ENCODE measurements around the gene TOP2A.
A peak's percentile ranks its signal among the peaks of the same experiment; 100 is the strongest.

Gene TOP2A

DNA sequence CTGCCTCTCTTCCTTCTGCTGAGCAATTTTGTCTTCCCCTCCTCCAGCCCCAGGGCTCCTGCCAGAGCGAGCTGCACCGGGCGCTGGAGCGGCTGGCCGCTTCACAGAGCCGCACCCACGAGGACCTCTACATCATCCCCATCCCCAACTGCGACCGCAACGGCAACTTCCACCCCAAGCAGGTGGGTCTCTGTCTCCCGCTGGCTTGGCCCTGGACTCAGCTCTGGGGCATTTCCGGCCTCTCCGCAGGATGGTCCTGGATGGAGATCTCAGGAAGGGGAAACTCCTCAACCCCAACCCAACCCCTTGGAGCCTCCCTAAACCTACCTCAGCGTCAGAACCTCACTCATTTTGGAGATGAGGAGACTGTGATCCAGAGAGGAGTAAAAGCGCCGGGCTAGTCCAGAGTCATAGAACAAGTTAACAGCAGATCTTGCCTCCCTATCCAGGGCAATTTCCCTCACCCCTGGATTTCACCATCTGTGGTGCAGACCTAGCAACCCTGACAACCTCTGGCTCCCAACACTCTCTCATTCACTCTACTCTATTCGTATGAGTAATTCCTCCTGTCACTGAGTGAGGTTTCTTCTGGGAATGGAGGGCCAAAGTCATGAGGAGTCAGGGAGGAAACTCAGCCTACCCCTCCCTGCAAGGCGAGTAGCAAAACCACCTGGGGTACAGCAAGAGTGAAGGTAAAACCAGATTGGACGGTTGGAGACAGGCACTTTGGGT lies 36.4 kb upstream of the TOP2A start:
- no peak for DNase-seq

DNA sequence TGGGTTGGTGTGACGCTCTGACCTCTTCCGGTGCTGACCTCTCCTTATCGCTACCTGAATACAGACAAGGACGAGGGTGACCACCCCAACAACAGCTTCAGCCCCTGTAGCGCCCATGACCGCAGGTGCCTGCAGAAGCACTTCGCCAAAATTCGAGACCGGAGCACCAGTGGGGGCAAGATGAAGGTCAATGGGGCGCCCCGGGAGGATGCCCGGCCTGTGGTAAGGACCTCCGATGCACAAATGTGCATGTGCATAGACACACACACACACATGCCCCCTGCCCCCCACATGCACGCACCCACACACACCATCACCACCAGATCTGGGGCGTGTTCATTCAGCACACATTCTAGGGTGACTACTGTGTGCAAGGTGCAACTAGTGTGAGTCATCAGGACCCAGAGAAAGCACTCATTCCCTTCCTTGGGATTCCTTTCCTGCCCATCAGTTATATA lies 35.3 kb upstream of the TOP2A start:
- no peak for DNase-seq

DNA sequence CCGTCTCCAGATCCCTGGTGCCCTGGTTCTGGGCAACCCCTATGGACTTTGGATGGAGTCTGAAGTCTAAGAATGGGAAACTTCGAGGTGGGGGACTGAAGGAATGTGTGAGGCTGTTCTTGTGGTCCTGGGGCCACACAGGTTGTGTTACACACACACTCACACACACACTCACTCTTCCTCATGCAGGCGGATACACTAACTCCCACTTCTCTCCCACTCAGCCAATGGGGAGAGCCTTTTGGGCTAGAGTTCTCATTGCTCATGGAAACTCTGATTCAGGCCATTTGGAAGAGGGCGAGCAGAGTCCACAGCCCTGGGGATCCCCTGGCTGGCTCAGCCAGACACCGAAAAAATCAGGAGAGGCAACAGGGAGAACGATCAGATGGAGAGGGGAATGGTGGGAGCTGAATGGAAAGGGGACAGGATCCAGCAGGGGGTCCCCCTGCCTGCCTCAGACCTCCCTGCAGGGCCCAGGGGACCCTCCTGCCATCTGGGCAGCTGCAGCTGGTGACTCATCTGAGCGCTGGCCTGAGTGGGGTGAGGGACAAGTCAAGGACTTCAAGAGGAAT lies 34.6 kb upstream of the TOP2A start:
- no peak for DNase-seq

DNA sequence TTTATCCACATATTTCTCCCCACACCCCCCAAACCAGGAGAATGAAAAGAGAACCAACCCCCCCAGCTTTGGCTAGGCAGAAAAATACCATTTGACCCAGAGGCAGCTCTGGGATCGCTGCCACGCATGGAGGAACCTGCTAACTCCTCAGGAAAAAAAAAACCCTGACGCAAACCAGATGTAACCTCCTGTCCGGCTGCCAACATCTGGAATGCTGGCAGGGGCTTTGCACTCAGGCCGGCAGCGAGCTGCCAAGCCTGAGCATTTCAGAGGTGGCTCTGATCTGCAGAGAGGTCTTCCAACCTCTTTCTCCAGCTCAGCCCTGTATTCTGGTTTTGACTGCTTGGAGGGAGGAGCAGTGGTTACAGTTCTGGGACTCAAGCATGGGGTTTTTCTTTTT lies 33.7 kb upstream of the TOP2A start:
- no peak for DNase-seq

DNA sequence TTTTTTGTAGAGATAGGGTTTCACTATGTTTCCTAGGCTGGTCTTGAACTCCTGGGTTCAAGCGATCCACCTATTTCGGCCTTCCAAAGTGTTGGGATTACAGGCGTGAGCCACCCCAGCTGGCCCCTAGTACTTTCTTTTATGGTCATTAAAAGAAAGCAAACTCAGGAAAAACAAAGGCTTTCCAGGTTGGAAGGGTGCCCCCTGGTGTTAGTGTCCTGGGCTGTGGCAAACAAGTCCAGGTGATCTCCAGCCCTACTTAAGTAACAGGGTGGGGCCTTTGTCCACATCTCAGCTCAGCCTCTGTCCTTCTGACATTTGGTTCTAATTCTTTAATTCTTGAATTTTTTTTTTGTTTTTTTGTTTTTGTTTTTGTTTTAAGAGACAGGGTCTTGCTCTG lies 32.5 kb upstream of the TOP2A start:
- peak; percentile 20 to 57 for DNase-seq

DNA sequence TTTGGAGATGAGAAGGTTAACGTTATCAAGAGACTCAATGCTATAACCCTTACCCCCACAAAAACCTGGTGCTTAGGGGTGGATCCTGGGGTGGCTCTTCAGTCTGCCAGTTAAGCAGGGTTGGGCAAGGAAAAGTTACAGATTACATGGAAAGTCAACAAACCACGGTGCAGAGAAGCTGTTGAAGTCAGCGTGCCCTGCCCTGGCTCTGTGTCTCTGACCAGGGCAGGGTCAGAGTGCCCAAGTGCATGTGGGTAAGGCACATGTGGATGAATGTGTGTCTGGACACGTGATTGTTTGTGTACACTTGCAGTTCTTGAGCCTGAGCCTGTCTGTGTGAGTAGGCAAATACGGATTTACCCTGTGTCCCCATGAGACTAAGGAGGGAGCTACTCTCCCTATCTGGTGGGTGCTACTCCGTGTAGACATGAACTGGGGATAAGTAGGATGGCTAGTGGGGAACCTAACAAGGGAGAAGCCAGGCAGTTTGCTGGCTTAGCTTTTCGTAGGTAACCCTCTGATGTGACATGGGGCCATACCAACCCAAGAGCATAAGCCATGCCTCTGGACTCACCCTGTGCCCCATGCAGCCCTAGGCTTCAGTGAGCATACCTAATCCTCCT lies 31.1 kb upstream of the TOP2A start:
- no peak for DNase-seq

DNA sequence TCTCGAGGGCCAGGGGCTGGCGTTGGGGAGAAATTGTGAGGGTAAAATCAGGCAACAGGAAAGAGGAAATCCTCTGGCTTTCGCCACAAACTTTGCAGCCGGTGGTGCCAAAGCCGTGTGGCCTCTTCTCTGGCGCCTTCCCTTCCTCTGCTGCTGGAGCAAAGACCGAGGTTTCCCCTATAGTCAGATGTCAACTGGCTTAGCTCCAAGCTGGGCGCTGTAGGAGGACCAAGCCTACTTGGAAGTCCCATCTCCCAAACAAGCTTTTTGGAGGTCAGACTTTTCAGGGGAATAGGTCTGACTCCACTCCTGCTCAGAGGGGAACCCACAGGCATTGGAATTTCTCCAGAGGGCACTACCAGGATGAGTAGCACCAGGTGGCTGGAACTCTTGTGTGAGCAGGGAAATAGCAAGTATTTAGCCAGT lies 30.5 kb upstream of the TOP2A start:
- peak; percentile 75 to 78 for DNase-seq

DNA sequence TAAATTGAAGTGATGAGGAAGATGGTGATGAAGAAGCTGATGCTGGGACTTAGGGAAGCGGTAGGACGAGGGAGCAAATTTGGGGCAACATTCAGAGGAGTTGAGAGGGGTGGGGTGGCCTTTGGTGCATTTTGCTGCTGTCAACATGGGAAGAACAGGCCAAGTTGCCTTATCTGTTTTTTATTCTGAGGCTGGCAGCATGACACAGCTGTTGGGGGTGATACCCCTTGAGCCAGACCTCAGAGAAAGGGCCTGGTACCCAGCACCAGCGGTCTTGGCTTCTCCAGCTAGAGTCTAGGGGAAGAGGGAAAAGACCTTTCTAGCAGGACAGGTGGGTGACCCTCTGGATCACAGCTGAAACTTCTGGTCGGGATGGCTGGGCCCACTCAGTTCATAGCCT lies 30.1 kb upstream of the TOP2A start:
- DNase-seq = no peak

DNA sequence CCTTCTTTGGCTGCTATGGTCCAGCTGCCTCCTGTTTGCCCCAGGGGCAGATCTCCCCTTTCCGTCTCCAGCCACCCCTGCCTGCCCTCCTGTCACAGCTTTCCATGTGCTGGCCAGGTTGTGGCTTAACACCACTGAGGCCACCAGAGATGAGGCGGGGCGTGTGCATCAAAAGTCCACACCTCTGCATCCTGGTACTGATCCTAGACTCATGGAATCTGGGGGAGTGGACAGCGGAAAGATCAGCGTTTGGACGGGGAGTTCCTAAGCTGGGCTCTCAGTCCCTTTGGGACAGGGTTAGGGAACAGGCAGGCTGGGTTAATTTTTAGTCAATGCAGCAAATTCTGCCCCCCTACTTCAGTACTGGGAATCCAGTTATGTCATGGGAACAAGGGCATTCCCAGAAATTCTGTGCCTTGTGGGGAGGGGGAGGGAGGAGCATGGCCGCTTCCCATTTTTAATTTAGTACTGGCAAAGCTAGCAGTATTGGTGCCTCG lies 29.5 kb upstream of the TOP2A start:
- no peak for DNase-seq

DNA sequence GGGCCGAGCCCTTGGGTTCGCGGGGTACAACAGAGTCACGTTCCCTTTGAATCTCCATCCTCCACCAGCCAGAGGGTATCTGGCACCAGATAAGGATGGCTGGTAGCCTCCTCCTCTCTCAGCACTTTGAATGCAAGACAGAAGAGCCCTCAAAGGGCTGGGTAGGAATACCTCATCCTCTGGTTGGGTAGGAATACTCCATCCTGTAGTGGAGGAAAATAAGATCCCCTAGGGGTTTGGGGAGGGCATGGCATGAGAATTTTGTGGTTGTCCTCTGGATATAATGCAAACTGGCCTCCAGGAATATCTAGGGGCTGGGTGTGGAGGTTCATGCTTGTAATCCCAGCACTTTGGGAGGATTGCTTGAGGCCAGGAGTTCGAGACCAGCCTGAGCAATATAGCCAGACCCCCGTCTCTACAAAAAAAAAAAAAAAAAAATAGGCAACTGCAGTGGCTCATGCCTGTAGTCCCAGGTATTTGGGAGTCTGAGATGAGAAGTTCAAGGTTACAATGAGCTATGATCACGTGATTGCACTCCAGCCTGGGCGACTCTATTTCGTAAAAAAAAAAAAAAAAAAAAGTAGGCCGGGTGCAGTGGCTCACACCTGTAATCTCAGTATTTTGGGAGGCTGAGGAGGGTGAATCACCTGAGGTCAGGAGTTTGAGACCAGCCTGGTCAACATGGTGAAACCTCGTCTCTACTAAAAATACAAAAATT lies 28.2 kb upstream of the TOP2A start:
- DNase-seq = peak in 1 of 2 experiments; percentile 9

DNA sequence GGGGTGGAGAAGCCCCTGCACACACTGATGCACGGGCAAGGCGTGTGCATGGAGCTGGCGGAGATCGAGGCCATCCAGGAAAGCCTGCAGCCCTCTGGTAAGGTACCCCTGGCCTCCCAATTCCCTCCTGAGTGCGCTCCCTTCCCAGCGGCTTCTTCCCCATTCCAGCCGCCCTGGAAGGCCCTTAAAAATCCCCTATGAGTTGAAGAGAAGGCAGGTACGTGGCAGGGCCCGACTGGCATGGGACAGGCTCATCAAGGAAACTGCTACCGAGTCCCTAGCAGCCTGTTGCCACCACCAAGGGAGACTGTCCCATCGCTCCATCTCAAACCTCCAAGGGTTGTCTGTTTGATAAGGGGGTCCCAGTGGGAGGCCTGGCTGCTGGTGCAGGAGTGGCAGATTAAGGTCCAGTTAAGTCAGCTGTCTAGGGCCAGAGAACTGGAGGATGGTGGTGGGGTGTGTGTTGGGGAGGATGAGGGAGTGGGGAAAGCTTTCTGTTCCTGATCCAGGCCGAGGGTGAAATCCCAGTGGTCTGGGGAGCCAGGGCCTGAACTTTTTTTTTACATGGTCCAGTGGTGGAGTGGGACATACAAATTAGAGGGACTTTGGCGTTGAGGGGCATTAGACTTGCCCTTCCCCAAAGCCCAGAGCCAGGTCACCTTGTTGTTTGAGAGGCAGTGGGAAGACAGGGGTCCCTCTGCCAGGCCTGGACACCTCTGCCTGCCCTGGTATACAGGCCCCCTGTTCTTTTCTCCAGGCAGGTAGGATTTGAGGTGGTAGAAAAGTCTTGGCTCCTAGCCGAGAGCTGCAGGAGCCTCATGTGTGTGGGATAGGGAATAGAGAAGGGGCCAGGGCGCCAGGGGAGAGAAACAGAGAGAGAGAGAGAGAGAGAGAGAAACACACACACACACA lies 26.5 kb upstream of the TOP2A start:
- no peak for DNase-seq

DNA sequence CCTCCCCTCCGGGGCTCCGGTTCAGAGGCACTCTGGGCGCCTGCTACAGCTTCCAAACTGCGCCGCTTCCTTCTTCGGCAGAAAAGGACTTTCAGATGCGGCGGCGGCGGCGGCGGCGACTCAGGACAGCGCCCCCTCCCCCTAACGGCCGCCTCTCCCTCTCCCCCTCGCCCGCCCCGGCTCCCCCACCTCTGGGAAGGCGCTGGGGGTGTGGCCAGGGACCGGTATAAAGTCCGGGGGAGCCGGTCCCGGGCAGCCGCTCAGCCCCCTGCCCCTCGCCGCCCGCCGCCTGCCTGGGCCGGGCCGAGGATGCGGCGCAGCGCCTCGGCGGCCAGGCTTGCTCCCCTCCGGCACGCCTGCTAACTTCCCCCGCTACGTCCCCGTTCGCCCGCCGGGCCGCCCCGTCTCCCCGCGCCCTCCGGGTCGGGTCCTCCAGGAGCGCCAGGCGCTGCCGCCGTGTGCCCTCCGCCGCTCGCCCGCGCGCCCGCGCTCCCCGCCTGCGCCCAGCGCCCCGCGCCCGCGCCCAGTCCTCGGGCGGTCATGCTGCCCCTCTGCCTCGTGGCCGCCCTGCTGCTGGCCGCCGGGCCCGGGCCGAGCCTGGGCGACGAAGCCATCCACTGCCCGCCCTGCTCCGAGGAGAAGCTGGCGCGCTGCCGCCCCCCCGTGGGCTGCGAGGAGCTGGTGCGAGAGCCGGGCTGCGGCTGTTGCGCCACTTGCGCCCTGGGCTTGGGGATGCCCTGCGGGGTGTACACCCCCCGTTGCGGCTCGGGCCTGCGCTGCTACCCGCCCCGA lies 25.7 kb upstream of the TOP2A start, which contains the start of gene IGFBP4:
TSS of gene IGFBP4 (plus strand) at position 255 of the 792 bp plus-strand sequence. CDS start at position 541, 286 bp downstream.
- peak; percentile 55 to 70 for DNase-seq

DNA sequence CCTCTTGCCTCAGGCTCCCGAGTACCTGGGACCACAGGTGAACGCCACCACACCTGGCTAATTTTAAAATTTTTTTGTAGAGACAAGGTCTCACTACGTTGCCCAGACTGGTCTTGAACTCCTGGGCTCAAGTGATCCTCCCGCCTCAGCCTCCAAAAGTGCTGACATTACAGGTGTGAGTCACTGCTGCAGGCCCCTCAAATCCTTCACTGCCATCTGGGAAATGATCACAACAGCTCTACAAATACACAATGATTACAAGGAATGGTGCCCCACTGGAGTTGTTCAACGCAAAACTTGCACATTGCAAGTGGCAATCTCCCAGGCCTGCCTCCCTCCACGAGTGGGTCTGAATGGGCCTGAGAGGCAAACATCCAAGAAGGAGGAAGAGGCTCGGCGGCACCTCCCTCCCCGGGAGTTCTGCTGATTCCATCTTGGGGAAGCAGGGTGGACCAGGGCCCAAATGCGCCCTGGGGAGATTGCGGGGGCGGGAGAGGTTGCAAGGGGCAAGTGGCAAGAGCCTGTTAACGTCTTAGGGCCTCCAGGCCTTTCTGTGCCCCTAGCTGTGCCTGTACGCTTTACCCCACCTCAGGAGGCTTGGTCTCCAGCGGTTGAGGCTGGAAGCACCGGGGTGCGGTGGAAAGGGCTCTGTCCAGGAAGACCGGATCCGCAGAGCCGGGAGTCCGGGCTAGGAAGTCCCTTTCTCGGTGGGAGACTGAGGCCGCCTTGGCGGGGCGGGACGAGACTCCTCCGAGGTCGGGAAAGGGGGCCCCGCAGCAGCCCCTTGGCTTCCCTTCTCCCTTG lies 24.9 kb upstream of the TOP2A start:
- DNase-seq = no peak

DNA sequence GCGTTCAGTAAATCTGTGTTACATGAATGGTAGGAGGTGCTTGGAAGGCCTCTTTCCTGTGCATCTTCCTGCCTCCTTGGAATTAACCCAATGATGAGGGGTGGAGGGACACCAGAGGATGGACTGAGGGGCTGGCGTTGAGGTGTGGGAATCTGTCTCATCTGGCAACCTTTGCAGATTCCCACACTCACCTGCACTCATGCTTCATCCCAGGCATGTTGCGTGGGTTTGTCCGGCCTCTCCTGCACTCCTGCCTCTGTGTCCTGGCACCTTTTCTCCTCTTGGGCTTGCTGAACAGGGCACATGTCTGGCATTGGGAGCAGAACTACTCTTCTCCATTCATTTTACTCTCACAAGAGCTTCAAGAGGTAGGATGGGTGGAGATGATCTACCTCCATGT lies 22.5 kb upstream of the TOP2A start:
- DNase-seq = no peak

DNA sequence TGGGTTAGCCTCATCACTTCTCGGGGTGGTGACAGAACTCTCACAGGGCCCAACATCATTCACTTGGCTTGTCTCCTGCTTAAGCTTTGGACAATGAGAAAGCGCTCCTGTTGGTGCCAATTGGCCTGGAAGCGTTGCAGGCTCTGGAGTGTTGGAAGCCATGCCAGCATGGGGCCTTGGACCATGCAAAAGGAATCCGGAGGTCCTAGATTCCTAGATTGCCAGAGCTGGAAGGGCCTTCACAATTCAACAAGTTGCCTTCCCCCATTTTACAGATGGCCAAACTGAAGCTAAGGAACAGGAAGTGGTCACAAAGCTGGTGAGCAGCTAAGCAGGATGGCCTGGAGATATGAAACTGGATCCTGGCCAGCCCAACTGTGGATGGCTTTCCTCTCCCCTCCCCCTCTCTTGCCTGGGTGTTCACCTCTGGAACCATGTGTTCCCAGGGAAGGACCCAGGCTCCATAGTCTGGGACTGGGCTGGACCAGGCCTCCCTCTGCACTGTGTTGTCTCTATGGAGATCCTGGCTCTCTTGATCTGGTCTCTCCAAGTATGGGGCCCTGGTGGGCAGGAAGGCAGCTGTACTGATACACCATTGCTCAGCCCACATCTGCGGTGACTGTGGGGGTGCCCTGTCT lies 19.5 kb upstream of the TOP2A start:
- DNase-seq = peak in 1 of 2 experiments; percentile 37

DNA sequence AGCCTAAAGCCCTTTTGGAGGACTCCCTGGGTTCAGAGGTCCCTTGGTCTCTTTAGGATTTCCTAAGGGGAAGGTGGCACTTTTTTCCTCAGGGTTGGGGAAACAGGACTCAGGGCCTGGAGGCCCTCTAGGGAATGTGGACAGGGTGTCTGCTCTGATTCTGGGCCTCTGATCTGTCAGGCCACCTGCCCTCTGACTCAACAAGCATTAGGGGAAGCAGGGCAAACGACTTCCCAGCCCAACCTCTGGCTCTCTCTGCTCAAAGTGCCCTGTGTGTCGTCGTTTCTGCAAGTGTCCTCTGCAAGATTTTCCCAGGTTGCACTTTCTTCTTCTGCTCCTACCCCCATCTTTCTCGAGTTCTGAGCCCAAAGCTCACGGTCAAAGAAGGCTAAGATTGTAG lies 18.9 kb upstream of the TOP2A start:
- DNase-seq = peak; percentile 61 to 66

DNA sequence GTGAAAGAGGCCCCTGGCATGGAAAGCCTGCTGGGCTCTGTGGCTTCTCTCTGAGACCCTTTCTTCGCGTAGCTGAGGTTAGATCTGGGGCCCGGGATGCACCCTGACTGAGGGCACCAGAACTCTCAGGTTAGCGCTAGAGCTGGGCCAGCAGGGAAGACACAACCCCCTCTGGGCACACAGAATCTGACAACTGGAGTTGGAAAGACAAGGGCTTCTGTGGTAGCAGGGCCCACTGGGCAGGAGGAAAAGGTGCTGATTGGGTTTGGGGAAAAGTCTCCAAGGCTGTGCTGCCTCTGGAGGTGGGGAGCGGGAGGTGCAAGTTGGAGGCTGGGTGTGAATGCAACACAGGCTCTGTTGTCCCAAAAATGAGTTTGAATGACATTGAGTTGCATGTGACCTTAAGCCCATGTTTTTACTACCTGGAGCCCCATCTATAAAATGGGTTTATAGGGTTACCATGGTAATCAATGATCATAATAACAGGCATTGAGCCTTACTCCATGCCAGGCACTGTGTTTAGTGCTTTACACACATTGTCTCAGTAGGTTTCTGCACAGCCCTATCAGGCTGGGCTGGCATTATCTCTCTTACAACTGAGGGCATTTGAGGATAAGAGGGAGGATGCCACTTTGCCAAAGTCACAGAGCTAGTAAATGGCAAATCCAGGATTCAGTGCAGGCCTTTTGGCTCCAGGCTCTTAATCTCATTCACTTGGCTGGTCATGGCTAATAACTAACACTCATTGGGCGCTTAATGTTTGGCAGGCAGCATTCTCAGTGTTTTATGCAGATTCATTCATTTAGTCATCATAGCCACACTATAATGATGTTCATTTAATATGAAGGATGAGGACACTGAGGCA lies 16.1 kb upstream of the TOP2A start:
- DNase-seq = peak in 1 of 2 experiments; percentile 33

DNA sequence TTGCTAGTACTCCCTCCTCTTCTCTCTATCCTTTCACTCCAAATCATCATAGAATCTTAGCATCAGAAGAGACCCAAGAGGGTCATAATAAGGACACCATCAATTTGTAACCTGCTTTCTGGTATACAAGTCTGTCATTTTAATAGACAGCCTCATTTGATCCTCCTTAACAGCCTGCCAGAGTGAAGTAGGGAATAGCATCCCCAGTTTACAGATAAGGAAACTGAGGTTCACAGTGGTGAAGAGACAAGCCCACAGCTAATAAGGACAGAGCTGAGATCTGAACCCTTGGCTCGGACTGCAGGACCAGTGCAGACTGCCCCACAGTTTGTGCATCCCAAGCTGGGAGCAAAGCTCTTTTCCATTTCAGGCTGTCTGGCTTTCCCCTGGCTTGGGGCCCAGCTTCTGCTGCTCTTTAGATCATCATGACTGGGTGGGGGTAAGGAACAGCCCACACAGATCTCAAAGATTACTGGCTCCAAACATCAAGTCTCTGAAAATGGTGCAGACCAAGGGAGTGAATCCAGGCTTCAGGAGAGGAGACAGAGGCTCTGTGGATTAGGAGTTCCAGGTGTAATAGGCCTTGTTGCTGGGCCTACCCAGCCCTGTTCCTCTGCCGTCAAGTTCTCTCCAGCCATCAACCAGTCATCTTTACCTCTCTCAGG lies 15.3 kb upstream of the TOP2A start:
- no peak for DNase-seq

All from AML-193 (cell line).